ENCODE data around the gene DST. TPM values are rescaled to one million over a fixed set of nuclear protein-coding genes. Genes with fewer than 3 reads are reported as not detected.
A peak's percentile ranks its signal among the peaks of the same experiment; 100 is the strongest.

DST gene
- total RNA-seq, 1 donor from 2014 or later: 442 TPM

- peaks cover 22% of the 10 kb centered on the region for H3K4me1 ChIP-seq (ENCODE audit: insufficient read depth, low read length)
- H3K36me3 Mint-ChIP-seq (ENCODE audit: low read depth, unreplicated experiment): peaks cover 11% of the 10 kb centered on the region
- peak; percentile 93 for FAIRE-seq
Measured at GRCh38 chr6:56652994-56653393, 10.3 kb upstream of the DST start.

GRCh38 chr6:56652231-56652630, 9.5 kb upstream of the DST start:
- peak overlapping the region; percentile 64 for H3K4me2 ChIP-seq (ENCODE audit: low read length)
- TF ChIP-seq CTCF (IDR thresholded peaks at IDR 0.05; ENCODE audit: insufficient read depth, low read depth, low read length): no peak
- TF ChIP-seq EZH2 (IDR thresholded peaks at IDR 0.05; ENCODE audit: insufficient read depth, low read length): no peak
- no peak overlapping the region for H3K4me3 Mint-ChIP-seq (ENCODE audit: unreplicated experiment)
- no peaks in the 10 kb centered on the region for H4K20me1 ChIP-seq (ENCODE audit: insufficient read depth, low read length)
- FAIRE-seq: no peak
- peaks cover 30% of the 10 kb centered on the region for H3K4me1 Mint-ChIP-seq (ENCODE audit: low read depth, unreplicated experiment)
- DNase-seq (ENCODE audit: low read depth): peak; percentile 81
- H3K27me3 Mint-ChIP-seq (ENCODE audit: low read depth, unreplicated experiment): no peaks in the 10 kb centered on the region
- H3K4me1 ChIP-seq (ENCODE audit: insufficient read depth, low read length): peaks cover 22% of the 10 kb centered on the region
- H3K36me3 Mint-ChIP-seq (ENCODE audit: low read depth, unreplicated experiment): peaks cover 12% of the 10 kb centered on the region
- H3K9ac ChIP-seq (ENCODE audit: low read length): peak overlapping the region; percentile 46
- H3K4me3 ChIP-seq (ENCODE audit: insufficient read depth, low read depth, low read length): no peak overlapping the region
- H3K27ac Mint-ChIP-seq (ENCODE audit: unreplicated experiment): peak overlapping the region; percentile 56
- H3K36me3 ChIP-seq (ENCODE audit: insufficient read depth, low read length): peaks cover 20% of the 10 kb centered on the region
- H3K9me3 Mint-ChIP-seq (ENCODE audit: unreplicated experiment): no peaks in the 10 kb centered on the region
- H2AFZ ChIP-seq (ENCODE audit: low read depth, low read length): no peak overlapping the region
- H3K9me3 ChIP-seq (ENCODE audit: insufficient read depth, low read depth, low read length): no peaks in the 10 kb centered on the region
- peaks cover 45% of the 10 kb centered on the region for H3K79me2 ChIP-seq (ENCODE audit: insufficient read depth, low read length)
- peak overlapping the region; percentile 77 for H3K27ac ChIP-seq (ENCODE audit: low read depth, low read length)
- H3K27me3 ChIP-seq (ENCODE audit: insufficient read depth, low read length): no peaks in the 10 kb centered on the region

More at GRCh38 chr6:56652994-56653393, 10.3 kb upstream of the DST start:
- TF ChIP-seq EZH2 (IDR thresholded peaks at IDR 0.05; ENCODE audit: insufficient read depth, low read length) (no peak), CTCF (IDR thresholded peaks at IDR 0.05; ENCODE audit: insufficient read depth, low read depth, low read length) (no peak)
- Histone ChIP-seq H3K9me3 (ENCODE audit: insufficient read depth, low read depth, low read length) (no peaks in the 10 kb centered on the region), H2AFZ (ENCODE audit: low read depth, low read length) (no peak overlapping the region), H4K20me1 (ENCODE audit: insufficient read depth, low read length) (no peaks in the 10 kb centered on the region), H3K36me3 (ENCODE audit: insufficient read depth, low read length) (peaks cover 16% of the 10 kb centered on the region), H3K9ac (ENCODE audit: low read length) (peak overlapping the region; percentile 46), H3K4me3 (ENCODE audit: insufficient read depth, low read depth, low read length) (no peak overlapping the region), H3K27me3 (ENCODE audit: insufficient read depth, low read length) (no peaks in the 10 kb centered on the region), H3K79me2 (ENCODE audit: insufficient read depth, low read length) (peaks cover 45% of the 10 kb centered on the region), H3K4me2 (ENCODE audit: low read length) (peak overlapping the region; percentile 64), H3K27ac (ENCODE audit: low read depth, low read length) (peak overlapping the region; percentile 77)
- H3K27ac Mint-ChIP-seq (ENCODE audit: unreplicated experiment): peak overlapping the region; percentile 56
- H3K4me1 Mint-ChIP-seq (ENCODE audit: low read depth, unreplicated experiment): peaks cover 30% of the 10 kb centered on the region
- no peaks in the 10 kb centered on the region for H3K27me3 Mint-ChIP-seq (ENCODE audit: low read depth, unreplicated experiment)
- DNase-seq (ENCODE audit: low read depth): peak; percentile 83
- H3K4me3 Mint-ChIP-seq (ENCODE audit: unreplicated experiment): no peak overlapping the region
- no peaks in the 10 kb centered on the region for H3K9me3 Mint-ChIP-seq (ENCODE audit: unreplicated experiment)

DNA sequence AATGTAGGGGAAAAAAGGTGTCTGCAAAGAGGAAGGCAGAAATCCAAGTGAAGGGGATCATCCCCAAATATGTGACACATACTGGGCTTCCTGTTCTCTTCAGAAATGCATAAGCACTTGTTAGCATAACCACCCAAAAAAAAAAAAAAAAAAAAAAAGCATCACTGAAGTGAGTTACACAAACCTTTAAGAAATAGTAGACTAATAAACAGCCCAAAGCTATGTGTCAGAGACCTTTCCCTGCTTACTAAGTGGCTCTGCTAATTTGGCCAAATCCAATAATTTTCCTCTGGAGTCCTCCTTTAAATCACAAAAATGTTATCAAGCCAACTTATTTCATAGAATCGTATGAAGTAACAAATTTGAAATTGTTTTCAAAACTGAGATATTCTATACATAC, 7.5 kb upstream of the DST start:
- H3K4me1 ChIP-seq (ENCODE audit: insufficient read depth, low read length): peaks cover 22% of the 10 kb centered on the region
- no peaks in the 10 kb centered on the region for H3K27me3 Mint-ChIP-seq (ENCODE audit: low read depth, unreplicated experiment)
- peaks cover 33% of the 10 kb centered on the region for H3K36me3 ChIP-seq (ENCODE audit: insufficient read depth, low read length)
- no peak overlapping the region for H3K27ac Mint-ChIP-seq (ENCODE audit: unreplicated experiment)
- no peaks in the 10 kb centered on the region for H4K20me1 ChIP-seq (ENCODE audit: insufficient read depth, low read length)
- no peak overlapping the region for H3K4me2 ChIP-seq (ENCODE audit: low read length)
- TF ChIP-seq EZH2 (IDR thresholded peaks at IDR 0.05; ENCODE audit: insufficient read depth, low read length): no peak
- no peak for TF ChIP-seq CTCF (IDR thresholded peaks at IDR 0.05; ENCODE audit: insufficient read depth, low read depth, low read length)
- H3K9me3 ChIP-seq (ENCODE audit: insufficient read depth, low read depth, low read length): no peaks in the 10 kb centered on the region
- H3K36me3 Mint-ChIP-seq (ENCODE audit: low read depth, unreplicated experiment): peaks cover 8% of the 10 kb centered on the region
- H2AFZ ChIP-seq (ENCODE audit: low read depth, low read length): no peak overlapping the region
- no peak overlapping the region for H3K27ac ChIP-seq (ENCODE audit: low read depth, low read length)
- H3K27me3 ChIP-seq (ENCODE audit: insufficient read depth, low read length): no peaks in the 10 kb centered on the region
- H3K4me1 Mint-ChIP-seq (ENCODE audit: low read depth, unreplicated experiment): peaks cover 26% of the 10 kb centered on the region
- H3K9ac ChIP-seq (ENCODE audit: low read length): no peak overlapping the region
- no peaks in the 10 kb centered on the region for H3K9me3 Mint-ChIP-seq (ENCODE audit: unreplicated experiment)
- no peak overlapping the region for H3K4me3 Mint-ChIP-seq (ENCODE audit: unreplicated experiment)
- H3K4me3 ChIP-seq (ENCODE audit: insufficient read depth, low read depth, low read length): no peak overlapping the region
- FAIRE-seq: no peak
- no peak for DNase-seq (ENCODE audit: low read depth)
- peaks cover 28% of the 10 kb centered on the region for H3K79me2 ChIP-seq (ENCODE audit: insufficient read depth, low read length)

Measured in astrocyte (in vitro differentiated cells and primary cell).